ENCODE data around the gene CNN1. TPM values are rescaled to one million over a fixed set of nuclear protein-coding genes. Genes with fewer than 3 reads are reported as not detected.

CNN1 gene
- total RNA-seq, 2 experiments from 2014 or later: not detected

DNA sequence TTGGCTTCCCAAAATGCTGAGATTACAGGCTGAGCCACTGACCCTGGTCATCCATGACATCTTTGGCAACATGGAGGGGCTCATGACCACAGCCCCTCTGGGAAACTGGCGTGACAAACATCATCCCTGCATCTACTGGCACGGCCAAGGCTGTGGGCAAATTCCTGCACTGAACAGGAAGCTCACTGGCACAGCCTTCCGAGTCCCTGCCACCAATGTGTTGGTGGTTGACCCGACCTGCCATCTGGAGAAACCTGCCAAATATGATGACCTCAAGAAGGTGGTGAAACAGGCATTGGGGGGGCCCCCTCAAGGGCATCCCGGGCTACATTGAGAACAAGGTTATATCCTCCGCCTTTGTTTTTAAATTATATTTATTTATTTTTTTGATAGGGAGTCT lies 47.7 kb downstream of the CNN1 start:
- ATAC-seq (no peak), DNase-seq (no peak)
- no peaks in the 10 kb centered on the region for H3K27me3 Mint-ChIP-seq
- ChIA-PET POLR2A (no interaction called here), CTCF (interaction anchor here (0.9 to 2.7 kb wide), 4 partner anchors 8 to 57 kb away, joined by 3 to 10 read pairs (median 3); partner anchors contain the start of gene ECSIT)
- no peaks in the 10 kb centered on the region for H3K9me3 Mint-ChIP-seq
- TF ChIP-seq, protein P1, sequence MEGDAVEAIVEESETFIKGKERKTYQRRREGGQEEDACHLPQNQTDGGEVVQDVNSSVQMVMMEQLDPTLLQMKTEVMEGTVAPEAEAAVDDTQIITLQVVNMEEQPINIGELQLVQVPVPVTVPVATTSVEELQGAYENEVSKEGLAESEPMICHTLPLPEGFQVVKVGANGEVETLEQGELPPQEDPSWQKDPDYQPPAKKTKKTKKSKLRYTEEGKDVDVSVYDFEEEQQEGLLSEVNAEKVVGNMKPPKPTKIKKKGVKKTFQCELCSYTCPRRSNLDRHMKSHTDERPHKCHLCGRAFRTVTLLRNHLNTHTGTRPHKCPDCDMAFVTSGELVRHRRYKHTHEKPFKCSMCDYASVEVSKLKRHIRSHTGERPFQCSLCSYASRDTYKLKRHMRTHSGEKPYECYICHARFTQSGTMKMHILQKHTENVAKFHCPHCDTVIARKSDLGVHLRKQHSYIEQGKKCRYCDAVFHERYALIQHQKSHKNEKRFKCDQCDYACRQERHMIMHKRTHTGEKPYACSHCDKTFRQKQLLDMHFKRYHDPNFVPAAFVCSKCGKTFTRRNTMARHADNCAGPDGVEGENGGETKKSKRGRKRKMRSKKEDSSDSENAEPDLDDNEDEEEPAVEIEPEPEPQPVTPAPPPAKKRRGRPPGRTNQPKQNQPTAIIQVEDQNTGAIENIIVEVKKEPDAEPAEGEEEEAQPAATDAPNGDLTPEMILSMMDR (IDR thresholded peaks at IDR 0.05): no peak
- H3K27ac Mint-ChIP-seq: no peak overlapping the region
- no peak overlapping the region for H3K4me3 Mint-ChIP-seq
- no peaks in the 10 kb centered on the region for H3K36me3 Mint-ChIP-seq (ENCODE audit: low read depth)
- peaks cover 16% of the 10 kb centered on the region for H3K4me1 Mint-ChIP-seq (ENCODE audit: low read depth)
- intact Hi-C loops (cut with micrococcal nuclease): loop anchor here (2.0 kb wide), 1 partner anchor 26 kb away; no protein-coding TSS in a partner anchor

DNA sequence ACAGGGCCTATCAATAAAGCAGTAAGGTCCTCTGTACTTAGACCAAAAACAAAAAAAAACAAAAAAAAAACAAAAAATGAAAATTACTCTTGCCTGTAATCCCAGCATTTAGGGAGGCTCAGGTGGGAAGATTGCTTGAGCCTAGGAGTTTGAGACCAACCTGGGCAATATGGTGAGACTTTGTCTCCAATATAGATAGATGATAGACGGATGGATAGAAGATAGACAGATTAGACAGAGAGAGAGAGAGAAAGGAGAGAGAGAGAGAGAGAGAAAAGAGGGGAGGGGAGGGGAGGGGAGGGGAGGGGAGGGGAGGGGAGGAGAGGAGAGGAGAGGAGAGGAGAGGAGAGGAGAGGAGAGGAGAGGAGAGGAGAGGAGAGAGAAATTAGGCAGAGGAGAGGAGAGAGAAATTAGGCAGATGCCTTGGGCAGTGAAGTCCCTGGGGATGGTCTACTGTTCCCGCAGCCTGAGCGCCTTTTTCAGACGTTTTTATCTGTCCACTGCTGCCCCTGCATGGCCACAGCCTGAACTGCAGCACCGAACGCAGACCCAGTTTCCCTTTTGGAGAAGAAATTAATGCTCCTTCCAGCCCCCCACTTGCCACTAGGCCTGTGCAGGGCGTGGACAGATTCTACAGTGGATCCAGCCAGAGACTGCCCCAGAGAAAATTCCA lies 48.8 kb downstream of the CNN1 start:
- ATAC-seq: peak; percentile 100
- CTCF ChIA-PET: interaction anchor here (0.6 to 4.1 kb wide), 11 partner anchors 11 to 207 kb away, joined by 3 to 39 read pairs (median 3); partner anchors contain the start of gene ELOF1
- no peaks in the 10 kb centered on the region for H3K9me3 Mint-ChIP-seq
- intact Hi-C loops (cut with micrococcal nuclease): loop anchor here (2.0 kb wide), 1 partner anchor 27 kb away; no protein-coding TSS in a partner anchor
- no peaks in the 10 kb centered on the region for H3K27me3 Mint-ChIP-seq
- H3K4me1 Mint-ChIP-seq (ENCODE audit: low read depth): peaks cover 8% of the 10 kb centered on the region
- no peaks in the 10 kb centered on the region for H3K36me3 Mint-ChIP-seq (ENCODE audit: low read depth)
- POLR2A ChIA-PET: interaction anchor here (1.0 to 1.1 kb wide), 2 partner anchors 9 to 28 kb away, joined by 3 to 4 read pairs; partner anchors contain the start of gene ELOF1
- H3K27ac Mint-ChIP-seq: no peak overlapping the region
- TF ChIP-seq, protein P1 (IDR thresholded peaks at IDR 0.05): peak; percentile 86
- H3K4me3 Mint-ChIP-seq: no peak overlapping the region
- peak; percentile 90 for DNase-seq

DNA sequence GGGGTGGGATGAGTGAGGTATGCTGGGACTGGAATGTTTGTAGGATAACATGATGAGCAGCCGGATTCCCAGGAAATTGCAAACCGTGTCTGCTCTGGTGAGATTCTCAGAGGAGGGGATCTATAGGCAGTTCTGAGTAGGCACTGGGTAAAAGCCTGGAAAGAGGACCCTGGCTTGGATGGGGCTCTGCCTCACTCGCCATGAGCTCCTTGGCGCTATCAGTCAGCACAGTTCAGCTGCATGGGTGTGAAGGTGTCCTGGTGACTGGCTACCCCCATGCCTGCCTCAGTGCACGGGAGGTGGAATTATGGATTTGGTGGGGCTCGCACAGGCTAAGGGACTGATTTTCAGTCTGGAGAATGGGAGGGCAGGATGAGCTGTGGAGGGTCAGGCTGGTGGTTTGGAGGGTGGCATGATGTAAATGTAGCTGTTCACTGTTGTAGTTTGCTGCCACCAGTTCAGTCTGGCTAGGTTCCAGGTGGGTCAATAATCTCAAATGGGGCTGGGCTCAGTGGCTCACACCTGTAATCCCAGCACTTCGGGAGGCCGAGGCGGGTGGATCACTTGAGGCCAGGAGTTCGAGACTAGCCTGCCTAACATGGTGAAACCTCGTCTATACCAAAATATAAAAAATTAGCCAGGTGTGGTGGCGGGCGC lies 49.5 kb downstream of the CNN1 start:
- POLR2A ChIA-PET: interaction anchor here (1.0 to 1.1 kb wide), 2 partner anchors 9 to 29 kb away, joined by 3 to 4 read pairs; partner anchors contain the start of gene ELOF1
- CTCF ChIA-PET: interaction anchor here (0.6 to 4.1 kb wide), 12 partner anchors 9 to 207 kb away, joined by 3 to 39 read pairs (median 4); partner anchors contain the start of genes ELOF1 and ZNF627
- intact Hi-C loops (cut with micrococcal nuclease): loop anchor here (2.0 kb wide), 1 partner anchor 27 kb away; no protein-coding TSS in a partner anchor
- TF ChIP-seq, protein P1 (IDR thresholded peaks at IDR 0.05): peak; percentile 50
- ATAC-seq: no peak
- DNase-seq: no peak
- H3K27me3 Mint-ChIP-seq: no peaks in the 10 kb centered on the region
- H3K27ac Mint-ChIP-seq: no peak overlapping the region
- H3K4me1 Mint-ChIP-seq (ENCODE audit: low read depth): peaks cover 8% of the 10 kb centered on the region
- H3K4me3 Mint-ChIP-seq: no peak overlapping the region
- no peaks in the 10 kb centered on the region for H3K36me3 Mint-ChIP-seq (ENCODE audit: low read depth)
- no peaks in the 10 kb centered on the region for H3K9me3 Mint-ChIP-seq

DNA sequence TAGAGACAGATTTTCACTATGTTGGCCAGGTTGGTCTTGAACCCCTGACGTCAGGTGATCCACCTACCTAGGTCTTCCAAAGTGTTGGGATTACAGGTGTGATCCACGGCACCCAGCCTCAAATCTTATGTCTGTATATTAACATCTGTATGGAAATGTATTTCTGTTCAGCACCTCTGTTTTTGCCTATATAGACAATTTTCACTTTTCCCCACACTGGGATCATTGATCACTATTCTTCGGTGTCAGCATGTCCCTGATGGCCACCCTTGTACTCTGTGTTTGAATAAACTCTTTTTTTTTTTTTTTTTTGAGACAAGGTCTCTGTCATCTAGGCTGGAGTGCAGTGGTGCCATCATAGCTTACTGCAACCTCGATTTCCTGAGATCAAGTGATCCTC lies 55.4 kb downstream of the CNN1 start:
- Mint-ChIP-seq H3K4me1 (ENCODE audit: low read depth) (peaks cover 11% of the 10 kb centered on the region), H3K36me3 (ENCODE audit: low read depth) (peaks cover 5% of the 10 kb centered on the region), H3K9me3 (no peaks in the 10 kb centered on the region), H3K27ac (no peak overlapping the region), H3K27me3 (no peaks in the 10 kb centered on the region), H3K4me3 (no peak overlapping the region)
- ATAC-seq: no peak
- no peak for DNase-seq
- intact Hi-C loops (cut with micrococcal nuclease): no loop called here
- ChIA-PET POLR2A (interaction anchor here (1.5 kb wide), 1 partner anchor 35 kb away, joined by 3 read pairs; the partner anchor contains the start of gene ELOF1), CTCF (interaction anchor here (1.3 to 2.4 kb wide), 2 partner anchors 32 to 34 kb away, joined by 3 to 7 read pairs; no protein-coding TSS in a partner anchor)
- TF ChIP-seq, protein P1 (IDR thresholded peaks at IDR 0.05): no peak
